T-helper 2 cell (primary cell): ENCODE data around the gene EXOC4.
A peak's percentile ranks its signal among the peaks of the same experiment; 100 is the strongest.

ENCODE experiments used
- DNase-seq, 5 experiments: peaks; one replicate each; pipeline versions ENCODE4 v3.0.0 to v3.0.0-alpha.2; 2012 to 2022

Gene EXOC4

GRCh38 chr7:133542209-133542780 lies 289.4 kb downstream of the EXOC4 start:
- peak in 1 of 5 experiments; percentile 6 for DNase-seq

- no peak for DNase-seq
Observed at GRCh38 chr7:133543657-133544056, 290.8 kb downstream of the EXOC4 start.

GRCh38 chr7:133545618-133546017 lies 292.7 kb downstream of the EXOC4 start:
- no peak for DNase-seq

GRCh38 chr7:133547981-133548380 lies 295.1 kb downstream of the EXOC4 start:
- DNase-seq: no peak

- DNase-seq: no peak
Observed at GRCh38 chr7:133549633-133550032, 296.8 kb downstream of the EXOC4 start.

- DNase-seq: no peak
Observed at GRCh38 chr7:133550145-133550544, 297.3 kb downstream of the EXOC4 start.

DNA sequence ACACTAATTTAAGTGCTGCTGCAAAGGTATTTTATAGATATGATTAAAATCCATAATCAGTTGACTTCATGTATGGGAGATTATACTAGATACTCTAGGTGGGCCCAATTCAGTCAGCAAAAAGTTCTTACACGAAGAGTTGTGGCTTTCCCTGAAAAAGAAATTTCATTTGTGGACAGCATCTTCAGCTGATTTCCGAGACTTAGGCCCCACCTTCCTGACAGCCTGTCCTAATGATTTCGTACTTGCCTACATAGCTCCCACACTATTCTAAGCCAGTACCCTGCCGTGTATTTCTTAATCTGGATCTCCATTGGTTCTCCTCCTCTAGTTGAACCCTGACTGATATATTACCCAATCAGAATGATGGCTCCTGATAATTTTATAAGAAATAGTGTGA lies 297.9 kb downstream of the EXOC4 start:
- no peak for DNase-seq

DNA sequence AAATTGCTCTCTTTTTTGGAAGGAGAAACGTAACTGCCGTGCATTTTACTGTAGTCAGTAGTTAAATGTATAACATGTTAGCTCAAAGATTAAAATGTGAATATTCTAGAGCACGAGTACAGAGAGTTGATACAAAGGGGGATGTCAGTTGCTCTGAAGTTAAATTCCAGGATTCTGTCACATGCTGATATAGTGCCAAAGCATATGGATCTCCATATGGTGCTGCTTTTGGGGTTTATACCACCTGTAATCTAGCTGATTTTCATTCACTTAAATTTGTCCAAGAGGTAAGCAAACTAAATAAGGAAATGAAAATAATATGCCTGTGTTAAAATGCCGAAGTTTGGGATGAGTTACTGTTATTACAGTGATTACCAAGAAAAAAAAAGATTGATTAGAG lies 298.6 kb downstream of the EXOC4 start:
- DNase-seq: no peak

- no peak for DNase-seq
Observed at GRCh38 chr7:133552079-133552478, 299.2 kb downstream of the EXOC4 start.

DNA sequence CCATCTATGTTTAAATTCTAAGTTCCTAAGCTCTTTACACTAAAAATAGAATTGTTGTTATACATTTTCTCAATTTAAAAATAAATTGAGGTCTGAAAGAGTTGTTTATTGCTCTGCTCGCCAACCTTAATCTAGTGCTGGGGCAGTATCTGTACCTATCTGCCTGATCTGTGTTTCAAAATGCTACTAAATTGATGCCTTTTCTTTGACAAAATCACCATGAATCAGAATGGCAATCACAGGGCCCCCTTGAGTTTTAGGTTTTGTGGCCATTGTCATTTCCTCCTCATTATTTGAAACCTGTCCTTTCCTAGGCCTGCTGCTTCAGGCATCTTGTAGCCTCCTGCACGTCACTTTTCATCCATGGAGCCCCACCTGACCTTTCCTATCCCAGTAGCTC lies 301.5 kb downstream of the EXOC4 start:
- DNase-seq: no peak

GRCh38 chr7:133556048-133556447 lies 303.2 kb downstream of the EXOC4 start:
- DNase-seq: no peak

DNA sequence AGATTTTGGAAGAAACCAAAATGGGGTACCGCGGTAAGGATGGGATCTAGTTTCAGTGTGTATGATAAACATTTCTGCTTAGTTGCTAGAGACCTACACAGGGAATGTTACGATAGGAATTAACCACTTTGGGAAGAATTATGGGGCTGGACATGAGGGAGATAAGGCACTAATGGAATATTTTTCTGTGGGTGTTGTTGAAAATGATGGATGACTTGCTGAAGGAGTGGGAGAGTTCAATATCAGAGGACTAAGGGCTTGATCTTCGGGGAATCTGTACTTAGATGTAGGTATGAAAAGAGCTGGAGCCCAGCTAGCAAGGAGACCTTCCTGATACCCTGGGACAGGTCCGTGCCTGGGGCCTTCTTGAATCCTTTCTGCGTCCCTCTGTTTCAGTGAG lies 303.7 kb downstream of the EXOC4 start:
- DNase-seq: no peak

DNA sequence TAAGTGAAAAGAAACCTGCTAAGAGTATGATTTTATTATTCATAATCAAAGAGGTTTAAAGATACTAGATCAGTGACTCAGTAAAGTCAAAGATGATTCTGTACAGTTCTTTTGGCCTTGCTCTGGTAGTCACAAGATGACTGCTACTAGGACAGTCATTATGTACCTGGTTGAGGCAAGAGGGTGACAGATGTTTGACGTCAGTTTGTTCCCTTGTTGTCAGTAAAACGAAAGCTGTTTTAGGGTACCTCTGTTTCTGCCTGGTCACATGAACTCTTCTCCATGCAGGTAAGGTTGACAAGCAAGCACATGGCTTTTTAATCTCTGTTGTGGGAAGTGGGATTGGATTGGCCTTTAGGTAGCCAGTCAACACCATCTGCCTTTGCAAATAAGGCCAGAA lies 308.0 kb downstream of the EXOC4 start:
- DNase-seq: peak in 1 of 5 experiments; percentile 69

GRCh38 chr7:133561396-133561795 lies 308.5 kb downstream of the EXOC4 start:
- DNase-seq: no peak

DNA sequence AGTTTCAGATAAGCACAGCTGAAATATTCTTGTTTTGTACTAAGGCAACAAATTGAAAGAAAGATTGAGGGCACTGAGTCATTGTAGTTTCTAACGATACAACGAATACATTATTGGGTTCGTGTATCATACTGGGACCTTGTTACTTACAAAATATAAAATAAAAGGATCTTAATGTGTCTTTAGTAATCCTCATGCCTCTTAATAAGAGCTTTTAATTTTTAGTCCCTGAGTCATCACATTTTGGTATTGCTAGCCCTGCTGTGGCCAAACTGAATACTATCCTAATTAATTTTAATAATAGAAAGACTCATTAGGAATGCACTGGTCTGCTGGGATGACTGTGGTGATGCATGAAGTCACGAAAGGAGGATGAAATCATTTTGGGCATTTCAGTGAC lies 309.7 kb downstream of the EXOC4 start:
- DNase-seq: no peak

- no peak for DNase-seq
Observed at GRCh38 chr7:133563251-133563650, 310.4 kb downstream of the EXOC4 start.

- DNase-seq: no peak
Observed at GRCh38 chr7:133564484-133564883, 311.6 kb downstream of the EXOC4 start.

- no peak for DNase-seq
Observed at GRCh38 chr7:133568544-133568943, 315.7 kb downstream of the EXOC4 start.

- DNase-seq: no peak
Observed at GRCh38 chr7:133570321-133570720, 317.4 kb downstream of the EXOC4 start.

DNA sequence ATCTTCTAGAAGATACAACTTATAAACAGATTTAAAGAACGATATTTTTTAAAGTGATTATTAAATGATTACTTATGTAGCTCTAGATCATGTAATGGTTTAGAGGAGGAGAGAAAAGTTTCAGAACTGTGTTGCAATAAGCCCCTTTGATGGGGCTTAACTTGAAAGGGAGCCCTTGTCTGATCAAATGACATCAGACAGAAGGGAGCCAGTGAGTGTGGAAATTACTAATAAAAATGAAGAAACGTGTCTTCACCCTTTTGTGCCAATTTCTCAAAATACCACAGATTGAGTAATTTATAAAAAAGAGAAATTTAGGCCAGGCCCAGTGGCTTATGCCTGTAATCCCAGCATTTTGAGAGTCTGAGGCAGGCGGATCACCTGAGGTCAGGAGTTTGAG lies 318.2 kb downstream of the EXOC4 start:
- DNase-seq: no peak

GRCh38 chr7:133572087-133572486 lies 319.2 kb downstream of the EXOC4 start:
- no peak for DNase-seq

DNA sequence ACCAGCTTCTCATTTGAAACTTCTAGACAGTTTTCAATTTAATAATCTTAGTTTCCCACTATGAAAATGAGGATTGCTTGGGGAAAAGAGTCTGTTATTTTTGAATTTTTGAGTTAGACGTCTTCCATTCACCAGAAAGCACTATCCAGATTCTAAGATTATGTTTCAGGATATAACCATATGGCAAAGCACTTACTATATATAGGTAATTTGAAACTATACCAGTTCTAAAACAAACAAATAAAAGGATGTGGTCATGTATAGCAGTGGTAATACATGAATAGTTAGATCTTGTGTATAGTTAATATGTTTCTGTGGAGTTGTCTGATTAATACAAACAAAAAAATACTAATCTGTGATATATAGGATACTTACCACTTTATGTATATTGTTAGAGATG lies 320.0 kb downstream of the EXOC4 start:
- DNase-seq: no peak

GRCh38 chr7:133573554-133574265 lies 320.8 kb downstream of the EXOC4 start:
- no peak for DNase-seq

DNA sequence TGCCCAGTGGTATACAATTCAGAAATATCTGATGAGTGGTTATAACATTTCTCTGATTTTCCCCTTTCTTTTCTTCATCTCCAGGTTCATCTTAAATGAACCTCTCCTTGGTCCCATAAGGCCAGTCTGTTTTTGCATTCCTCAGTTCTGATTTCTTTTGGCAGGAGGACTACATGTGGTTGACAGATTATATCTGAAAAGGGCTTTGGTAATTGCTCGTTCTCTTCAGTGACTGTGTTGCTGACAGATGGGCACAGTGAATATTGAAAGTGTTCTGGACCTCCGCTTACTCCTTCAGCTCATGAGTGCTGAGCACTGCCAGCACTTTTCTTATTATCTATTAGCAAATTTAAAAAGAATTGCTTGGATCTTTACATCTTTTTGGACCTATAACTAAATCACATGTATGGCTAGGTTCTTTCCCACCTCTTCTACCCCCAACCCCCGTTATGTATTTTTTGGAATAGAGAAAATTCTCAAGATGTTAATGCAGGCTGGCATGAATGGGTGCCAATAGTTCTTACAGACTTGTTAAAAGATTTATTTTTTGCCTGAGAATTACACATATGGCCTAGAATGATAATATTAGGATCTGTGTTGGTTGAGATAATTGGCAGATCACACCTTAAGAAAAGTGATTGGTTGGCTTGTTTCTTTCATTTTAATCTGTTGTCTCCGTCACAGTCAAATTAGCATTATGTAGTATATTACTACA lies 323.0 kb downstream of the EXOC4 start:
- DNase-seq: no peak
